Measurements from ENCODE around the gene HOXC6. TPM values are rescaled to one million over a fixed set of nuclear protein-coding genes. Genes with fewer than 3 reads are reported as not detected.

Gene HOXC6
- total RNA-seq, 1 donor from 2014 or later: 1.1 TPM

Other genes starting within 250 kb of the HOXC6 start
- not detected in 2 replicates for gene HOXC13, start 89.6 kb upstream of the HOXC6 start, total RNA-seq
- gene HOXC12, start 73.5 kb upstream of the HOXC6 start, total RNA-seq: not detected in 2 replicates
- gene HOXC11, start 55.3 kb upstream of the HOXC6 start, total RNA-seq: 0.58 and 0.96 TPM in 2 replicates
- 0.46 and 0.55 TPM in 2 replicates for gene HOTAIR, start 53.5 kb upstream of the HOXC6 start, total RNA-seq
- 5.9 and 9.2 TPM in 2 replicates for gene HOXC10, start 43.3 kb upstream of the HOXC6 start, total RNA-seq
- 12.3 and 15.5 TPM in 2 replicates for gene HOXC9, start 28.3 kb upstream of the HOXC6 start, total RNA-seq
- 0.41 and 0.67 TPM in 2 replicates for gene HOXC8, start 19.5 kb upstream of the HOXC6 start, total RNA-seq
- gene HOXC5, start 4.6 kb downstream of the HOXC6 start, total RNA-seq: 0.50 TPM in 1 of 2 replicates, not detected in the other
- gene HOXC4, start 25.4 kb downstream of the HOXC6 start, total RNA-seq: 1.3 and 2.5 TPM in 2 replicates
- gene SMUG1, start 160.5 kb downstream of the HOXC6 start, total RNA-seq: 66.5 and 67.1 TPM in 2 replicates

All from kidney epithelial cell (primary cell).